ENCODE results near the gene PTPN6.
"Not testable (repeated sequence)": the region's sequence is repeated elsewhere in the genome, so short reads cannot be mapped to it uniquely, and the experiment has no call there.

Gene PTPN6

GRCh38 chr12:6950811-6951540, at the start of gene PTPN6:
PTPN6 (plus strand) TSS chr12:6951356; CDS start chr12:6951513, 157 bp downstream.
- Histone ChIP-seq H3K27me3 (no peaks in the 10 kb centered on the region), H3K36me3 (peaks cover 17% of the 10 kb centered on the region), H4K20me1 (no peaks in the 10 kb centered on the region), H3K9me3 (no peaks in the 10 kb centered on the region), H3K4me1 (peaks cover 85% of the 10 kb centered on the region), H3K27ac (peak within 1 kb of the TSS; percentile 91), H3K9ac (peak within 1 kb of the TSS; percentile 93), H3K4me2 (peak within 1 kb of the TSS; percentile 91), H3K4me3 (peak within 1 kb of the TSS; percentile 91)
- TF ChIP-seq Cebpa-rat (IDR thresholded peaks at IDR 0.05) = no peak

- Histone ChIP-seq H3K9me3 (no peaks in the 10 kb centered on the region), H3K9ac (no peak overlapping the region), H3K4me3 (no peak overlapping the region), H3K27ac (no peak overlapping the region), H3K36me3 (peaks cover 13% of the 10 kb centered on the region; the same call in 1 of the 2 replicates), H3K4me2 (no peak overlapping the region), H3K4me1 (peaks cover 26% of the 10 kb centered on the region), H3K27me3 (no peaks in the 10 kb centered on the region), H4K20me1 (no peaks in the 10 kb centered on the region)
- TF ChIP-seq Cebpa-rat (IDR thresholded peaks at IDR 0.05) = no peak
These were observed 48.7 kb upstream of the PTPN6 start for GRCh38 chr12:6902448-6902847.

- peaks cover 26% of the 10 kb centered on the region for H3K4me1 ChIP-seq
- H3K9me3 ChIP-seq = no peaks in the 10 kb centered on the region
- H4K20me1 ChIP-seq = no peaks in the 10 kb centered on the region
- no peaks in the 10 kb centered on the region for H3K27me3 ChIP-seq
- H3K4me3 ChIP-seq = no peak overlapping the region
- H3K27ac ChIP-seq = no peak overlapping the region
- no peak overlapping the region for H3K9ac ChIP-seq
- no peak for TF ChIP-seq Cebpa-rat (IDR thresholded peaks at IDR 0.05)
- peak overlapping the region; percentile 99 for H3K4me2 ChIP-seq
- peaks cover 20% of the 10 kb centered on the region; the same call in 1 of the 2 replicates for H3K36me3 ChIP-seq
These were observed 47.4 kb upstream of the PTPN6 start for GRCh38 chr12:6903722-6904121.

- H3K4me2 ChIP-seq = peak within 1 kb of the TSS; percentile 99
- H3K9ac ChIP-seq = peak within 1 kb of the TSS; percentile 75
- TF ChIP-seq Cebpa-rat (IDR thresholded peaks at IDR 0.05) = no peak; the same call in 1 of the 2 replicates
- H3K9me3 ChIP-seq = no peaks in the 10 kb centered on the region
- peaks cover 25% of the 10 kb centered on the region for H3K4me1 ChIP-seq
- no peaks in the 10 kb centered on the region for H4K20me1 ChIP-seq
- peak within 1 kb of the TSS; percentile 74 for H3K4me3 ChIP-seq
- H3K27ac ChIP-seq = peak within 1 kb of the TSS; percentile 60
- H3K36me3 ChIP-seq = peaks cover 20% of the 10 kb centered on the region; the same call in 1 of the 2 replicates
- no peaks in the 10 kb centered on the region for H3K27me3 ChIP-seq
These were observed 46.6 kb upstream of the PTPN6 start, which contains the start of gene LRRC23 for GRCh38 chr12:6904280-6905276. LRRC23 (plus strand) TSS chr12:6904822; CDS start chr12:6905634, 812 bp downstream.

- Histone ChIP-seq H3K4me3 (peak overlapping the region; percentile 74), H3K4me1 (peaks cover 19% of the 10 kb centered on the region), H3K9me3 (no peaks in the 10 kb centered on the region), H3K27ac (no peak overlapping the region), H3K9ac (peak overlapping the region; percentile 75), H3K27me3 (no peaks in the 10 kb centered on the region; the same call in 1 of the 2 replicates), H3K4me2 (peak overlapping the region; percentile 99), H3K36me3 (peaks cover 20% of the 10 kb centered on the region; the same call in 1 of the 2 replicates), H4K20me1 (no peaks in the 10 kb centered on the region)
- TF ChIP-seq Cebpa-rat (IDR thresholded peaks at IDR 0.05) = no peak
These were observed 45.6 kb upstream of the PTPN6 start for GRCh38 chr12:6905414-6906040.

GRCh38 chr12:6908141-6908540, 43.0 kb upstream of the PTPN6 start:
- peaks cover 20% of the 10 kb centered on the region; the same call in 1 of the 2 replicates for H3K36me3 ChIP-seq
- not testable (repeated sequence) for H4K20me1 ChIP-seq, H3K27ac ChIP-seq, H3K9me3 ChIP-seq, H3K4me2 ChIP-seq, H3K9ac ChIP-seq, H3K4me3 ChIP-seq
- peaks cover 25% of the 10 kb centered on the region for H3K27me3 ChIP-seq
- H3K4me1 ChIP-seq = peaks cover 19% of the 10 kb centered on the region

GRCh38 chr12:6909421-6910145, 41.6 kb upstream of the PTPN6 start:
- TF ChIP-seq Cebpa-rat (IDR thresholded peaks at IDR 0.05) = no peak
- H3K4me2 ChIP-seq = no peak overlapping the region

GRCh38 chr12:6912164-6912935, 38.8 kb upstream of the PTPN6 start:
- TF ChIP-seq Cebpa-rat (IDR thresholded peaks at IDR 0.05) = no peak
- peaks cover 67% of the 10 kb centered on the region for H3K27me3 ChIP-seq
- no peak overlapping the region for H3K9ac ChIP-seq
- no peak overlapping the region for H3K4me2 ChIP-seq
- no peak overlapping the region for H3K4me3 ChIP-seq
- H3K27ac ChIP-seq = no peak overlapping the region
- peaks cover 7% of the 10 kb centered on the region; the same call in 1 of the 2 replicates for H4K20me1 ChIP-seq
- H3K4me1 ChIP-seq = peaks cover 17% of the 10 kb centered on the region
- H3K9me3 ChIP-seq = no peaks in the 10 kb centered on the region
- H3K36me3 ChIP-seq = peaks cover 8% of the 10 kb centered on the region; the same call in 1 of the 2 replicates

More at GRCh38 chr12:6909421-6910145, 41.6 kb upstream of the PTPN6 start:
- no peak overlapping the region for H3K27ac ChIP-seq
- H3K36me3 ChIP-seq = peaks cover 20% of the 10 kb centered on the region; the same call in 1 of the 2 replicates
- no peaks in the 10 kb centered on the region for H3K9me3 ChIP-seq
- peaks cover 39% of the 10 kb centered on the region for H3K27me3 ChIP-seq
- H4K20me1 ChIP-seq = no peaks in the 10 kb centered on the region
- H3K4me3 ChIP-seq = no peak overlapping the region
- no peak overlapping the region for H3K9ac ChIP-seq
- H3K4me1 ChIP-seq = peaks cover 17% of the 10 kb centered on the region

All from BLaER1 (cell line).